ENCODE data around the gene FAM78B.

DNA sequence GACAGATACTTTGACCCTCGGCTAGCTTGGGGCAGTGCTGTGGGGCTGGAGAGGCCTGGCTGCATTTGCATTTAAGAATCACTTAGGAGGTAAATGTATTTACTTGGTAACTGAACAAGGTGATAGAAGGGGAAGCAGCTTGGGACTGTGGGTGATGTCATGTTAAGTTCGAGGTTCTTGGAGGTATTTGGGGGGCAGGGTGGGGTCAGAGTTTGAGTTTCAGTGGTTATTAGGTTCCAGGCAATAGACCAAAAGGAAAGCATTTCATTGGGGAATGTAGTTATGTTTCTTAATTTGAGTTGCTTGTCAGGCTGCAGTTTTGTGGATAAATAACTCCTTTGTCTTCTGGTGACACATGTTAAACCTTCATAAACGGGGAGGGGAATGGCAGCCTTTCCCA lies 2.4 kb upstream of the FAM78B start:
- TF ChIP-seq, protein P1, sequence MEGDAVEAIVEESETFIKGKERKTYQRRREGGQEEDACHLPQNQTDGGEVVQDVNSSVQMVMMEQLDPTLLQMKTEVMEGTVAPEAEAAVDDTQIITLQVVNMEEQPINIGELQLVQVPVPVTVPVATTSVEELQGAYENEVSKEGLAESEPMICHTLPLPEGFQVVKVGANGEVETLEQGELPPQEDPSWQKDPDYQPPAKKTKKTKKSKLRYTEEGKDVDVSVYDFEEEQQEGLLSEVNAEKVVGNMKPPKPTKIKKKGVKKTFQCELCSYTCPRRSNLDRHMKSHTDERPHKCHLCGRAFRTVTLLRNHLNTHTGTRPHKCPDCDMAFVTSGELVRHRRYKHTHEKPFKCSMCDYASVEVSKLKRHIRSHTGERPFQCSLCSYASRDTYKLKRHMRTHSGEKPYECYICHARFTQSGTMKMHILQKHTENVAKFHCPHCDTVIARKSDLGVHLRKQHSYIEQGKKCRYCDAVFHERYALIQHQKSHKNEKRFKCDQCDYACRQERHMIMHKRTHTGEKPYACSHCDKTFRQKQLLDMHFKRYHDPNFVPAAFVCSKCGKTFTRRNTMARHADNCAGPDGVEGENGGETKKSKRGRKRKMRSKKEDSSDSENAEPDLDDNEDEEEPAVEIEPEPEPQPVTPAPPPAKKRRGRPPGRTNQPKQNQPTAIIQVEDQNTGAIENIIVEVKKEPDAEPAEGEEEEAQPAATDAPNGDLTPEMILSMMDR (IDR thresholded peaks at IDR 0.05) = no peak
- TF ChIP-seq POLR2A (IDR thresholded peaks at IDR 0.05) = no peak

Data from heart left ventricle (tissue), 13 donors.